Neuronal stem cell (in vitro differentiated cells): ENCODE data around the gene C16orf46.

Experiments used
- DNase-seq: peaks from one replicate; pipeline ENCODE4 v3.0.0-alpha.2; 2013; ENCODE audit warnings: low spot score
- H2AFZ ChIP-seq: one replicate; pipeline ENCODE4 v1.6.1; 2013; ENCODE audit warnings: mild to moderate bottlenecking, low read length, inconsistent platforms
- H2AK5ac ChIP-seq: 2 replicates; pipeline ENCODE4 v1.6.1; 2013; ENCODE audit warnings: low read depth, mild to moderate bottlenecking, inconsistent platforms, low read length, moderate library complexity, mixed read lengths
- H2BK120ac ChIP-seq: 2 replicates; pipeline ENCODE4 v1.6.1; 2013; ENCODE audit warnings: low read depth, mild to moderate bottlenecking, inconsistent platforms, low read length, moderate library complexity, mixed read lengths
- H2BK12ac ChIP-seq: one replicate; pipeline ENCODE4 v1.6.1; 2013; ENCODE audit warnings: low read length, inconsistent platforms
- H2BK15ac ChIP-seq: 2 replicates; pipeline ENCODE4 v1.6.1; 2013; ENCODE audit warnings: mild to moderate bottlenecking, low read length, inconsistent platforms, mixed read lengths
- H2BK5ac ChIP-seq: one replicate; pipeline ENCODE4 v1.6.1; 2013; ENCODE audit warnings: inconsistent platforms, mild to moderate bottlenecking, low read length, moderate library complexity
- H3K14ac ChIP-seq: one replicate; pipeline ENCODE4 v1.6.1; 2013; ENCODE audit warnings: low read length, inconsistent platforms
- H3K18ac ChIP-seq: 2 replicates; pipeline ENCODE4 v1.6.1; 2013; ENCODE audit warnings: low read length, inconsistent platforms
- H3K23ac ChIP-seq: 2 replicates; pipeline ENCODE4 v1.6.1; 2013; ENCODE audit warnings: low read depth, mild to moderate bottlenecking, mixed read lengths, low read length, inconsistent platforms; ENCODE audit not compliant: poor library complexity
- H3K27ac ChIP-seq: replicated peaks from 3 replicates; pipeline ENCODE4 v1.5.1; 2013; ENCODE audit warnings: low read length, inconsistent platforms
- H3K27me3 ChIP-seq, 3 experiments: 2 replicates each; pipeline ENCODE4 v1.6.1; 2013; ENCODE audit warnings: low read length in 3 of 3, mild to moderate bottlenecking in 2 of 3, inconsistent platforms in 1 of 3, low read depth in 1 of 3, mixed read lengths in 1 of 3, moderate library complexity in 1 of 3; ENCODE audit not compliant: control insufficient read depth in 3 of 3, insufficient read depth in 3 of 3
- H3K36me3 ChIP-seq, 2 donors: replicated peaks in 1 of 2; 2 replicates each; pipeline ENCODE4 v1.6.1; 2013; ENCODE audit warnings: low read length in 2 of 2; ENCODE audit not compliant: control insufficient read depth in 2 of 2, insufficient read depth in 2 of 2
- H3K4ac ChIP-seq: 2 replicates; pipeline ENCODE4 v1.6.1; 2013; ENCODE audit warnings: inconsistent platforms, mild to moderate bottlenecking, low read length, moderate library complexity
- H3K4me1 ChIP-seq, 2 donors: 1 replicate in 1 of 2; 2 replicates in 1 of 2; pipeline ENCODE4 v1.6.1; 2013; ENCODE audit warnings: low read length in 2 of 2, low read depth in 1 of 2; ENCODE audit not compliant: control insufficient read depth in 2 of 2, insufficient read depth in 1 of 2
- H3K4me2 ChIP-seq: one replicate; pipeline ENCODE4 v1.6.1; 2013; ENCODE audit warnings: mild to moderate bottlenecking, low read length, inconsistent platforms; ENCODE audit not compliant: insufficient read depth, poor library complexity, severe bottlenecking
- H3K4me3 ChIP-seq, 2 donors: 2 replicates each; pipeline ENCODE4 v1.5.1; 2013; ENCODE audit warnings: low read length in 2 of 2, mild to moderate bottlenecking in 2 of 2, inconsistent platforms in 1 of 2, moderate library complexity in 1 of 2
- H3K79me1 ChIP-seq: one replicate; pipeline ENCODE4 v1.6.1; 2013; ENCODE audit warnings: low read depth, mild to moderate bottlenecking, inconsistent platforms, low read length, moderate library complexity
- H3K9ac ChIP-seq: one replicate; pipeline ENCODE4 v1.6.1; 2013; ENCODE audit warnings: mild to moderate bottlenecking, low read depth, low read length, inconsistent platforms; ENCODE audit not compliant: poor library complexity
- H3K9me3 ChIP-seq, 2 donors: replicated peaks in 1 of 2; 2 replicates each; pipeline versions ENCODE3 to v1.6.1; 2013; ENCODE audit warnings: low read length in 2 of 2, mild to moderate bottlenecking in 2 of 2, inconsistent platforms in 1 of 2, low read depth in 1 of 2, mixed read lengths in 1 of 2, moderate library complexity in 1 of 2; ENCODE audit not compliant: control insufficient read depth in 2 of 2, insufficient read depth in 1 of 2
- H4K8ac ChIP-seq: one replicate; pipeline ENCODE4 v1.6.1; 2013; ENCODE audit warnings: low read depth, mild to moderate bottlenecking, inconsistent platforms, low read length, moderate library complexity
- H4K91ac ChIP-seq: one replicate; pipeline ENCODE4 v1.6.1; 2013; ENCODE audit warnings: low read length, low read depth, mild to moderate bottlenecking, inconsistent platforms; ENCODE audit not compliant: poor library complexity
- WGBS, 2 donors: extraction: QIAGEN DNeasy Blood & Tissue Kit; methylation state at CpG; one replicate each; pipeline ENCODE4 v1.1.7; 2013; ENCODE audit warnings: missing lambda C conversion rate in 2 of 2, mixed read lengths in 1 of 2; ENCODE audit not compliant: insufficient read length in 2 of 2, insufficient replicate concordance in 1 of 2; ENCODE audit errors: extremely low coverage in 2 of 2; 5-methylcytosine and 5-hydroxymethylcytosine counted together

Gene C16orf46

DNA sequence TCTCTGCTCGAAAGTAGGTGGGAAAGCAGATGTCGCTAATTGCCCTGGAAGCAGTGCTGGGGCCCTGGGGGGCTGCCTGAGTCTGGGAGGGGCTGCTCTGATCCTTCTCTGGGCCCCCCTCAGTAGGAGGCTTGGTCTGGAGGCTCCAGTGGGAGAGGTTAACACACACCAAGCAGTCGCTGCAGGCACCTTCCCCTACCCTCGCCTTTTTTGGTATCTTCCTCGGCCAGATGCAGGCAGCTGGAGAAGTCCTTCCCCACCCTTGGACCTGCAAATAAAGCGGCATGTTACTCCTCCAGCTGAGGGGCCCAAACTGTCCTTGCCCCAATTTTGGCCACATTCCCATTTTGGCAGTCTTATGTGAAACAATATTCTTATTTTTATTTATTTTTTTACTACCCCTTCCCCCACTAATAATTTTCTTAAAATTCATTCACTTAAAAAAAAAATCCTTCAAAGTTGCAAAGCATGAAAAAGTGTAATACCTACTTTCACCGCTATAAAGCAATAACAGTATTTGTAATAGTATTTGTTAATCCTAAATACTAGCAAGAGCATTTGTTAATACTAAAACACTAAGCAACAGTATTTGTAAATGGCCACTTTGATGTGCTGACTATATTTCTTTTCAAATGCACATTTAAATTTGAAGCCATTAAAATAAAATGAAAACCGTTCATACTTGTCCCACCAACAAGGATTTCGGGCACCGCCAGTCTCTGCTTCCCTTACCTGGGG, 15.0 kb downstream of the C16orf46 start:
- no peak overlapping the region for H3K4ac ChIP-seq
- no peak overlapping the region for H2AK5ac ChIP-seq
- H3K4me1 ChIP-seq: peaks cover 2 to 6% of the 10 kb centered on the region in 2 donors
- H3K23ac ChIP-seq: no peak overlapping the region
- H3K4me3 ChIP-seq: no peak overlapping the region
- no peak for DNase-seq
- H3K18ac ChIP-seq: no peak overlapping the region
- no peak overlapping the region for H3K9ac ChIP-seq
- H4K8ac ChIP-seq: no peak overlapping the region
- no peak overlapping the region for H3K4me2 ChIP-seq
- H2BK12ac ChIP-seq: no peak overlapping the region
- no CpG with 5 or more reads among the region's 10 CpGs for WGBS, 2 donors
- H2AFZ ChIP-seq: no peak overlapping the region
- no peak overlapping the region for H3K14ac ChIP-seq
- no peaks in the 10 kb centered on the region for H3K9me3 ChIP-seq
- no peaks in the 10 kb centered on the region for H3K27me3 ChIP-seq
- H3K36me3 ChIP-seq: no peaks in the 10 kb centered on the region
- no peak overlapping the region for H2BK5ac ChIP-seq
- no peak overlapping the region for H2BK120ac ChIP-seq
- no peak overlapping the region for H4K91ac ChIP-seq
- peaks cover 2% of the 10 kb centered on the region for H3K79me1 ChIP-seq
- H3K27ac ChIP-seq: no peak overlapping the region
- H2BK15ac ChIP-seq: no peak overlapping the region

GRCh38 chr16:81061307-81061640, 15.8 kb downstream of the C16orf46 start:
- H3K27ac ChIP-seq: no peak overlapping the region

GRCh38 chr16:81060576-81061306, 16.3 kb downstream of the C16orf46 start:
- no peaks in the 10 kb centered on the region for H3K27me3 ChIP-seq
- peaks cover 0 to 6% of the 10 kb centered on the region in 2 donors for H3K4me1 ChIP-seq
- no CpG with 5 or more reads among the region's 14 CpGs for WGBS, 2 donors
- no peaks in the 10 kb centered on the region for H3K36me3 ChIP-seq
- H3K27ac ChIP-seq: no peak overlapping the region
- peak overlapping the region; percentile 21 for H3K9ac ChIP-seq
- no peak overlapping the region for H2BK5ac ChIP-seq
- no peak overlapping the region for H2BK120ac ChIP-seq
- H3K79me1 ChIP-seq: peaks cover 2% of the 10 kb centered on the region
- H3K4ac ChIP-seq: no peak overlapping the region
- no peak overlapping the region for H4K8ac ChIP-seq
- no peak overlapping the region for H2AK5ac ChIP-seq
- H3K14ac ChIP-seq: no peak overlapping the region
- H2BK15ac ChIP-seq: no peak overlapping the region
- H2AFZ ChIP-seq: no peak overlapping the region
- H3K4me2 ChIP-seq: no peak overlapping the region
- H3K9me3 ChIP-seq: no peaks in the 10 kb centered on the region
- H3K4me3 ChIP-seq: no peak overlapping the region
- no peak for DNase-seq
- no peak overlapping the region for H4K91ac ChIP-seq
- peak overlapping the region; percentile 64 for H3K18ac ChIP-seq
- H2BK12ac ChIP-seq: no peak overlapping the region
- H3K23ac ChIP-seq: no peak overlapping the region

More at GRCh38 chr16:81061307-81061640, 15.8 kb downstream of the C16orf46 start:
- peaks cover 2% of the 10 kb centered on the region for H3K79me1 ChIP-seq
- H2BK15ac ChIP-seq: no peak overlapping the region
- WGBS, 2 donors: no CpG with 5 or more reads among the region's 10 CpGs
- H2BK12ac ChIP-seq: no peak overlapping the region
- H2BK120ac ChIP-seq: no peak overlapping the region
- no peak overlapping the region for H2AK5ac ChIP-seq
- no peak overlapping the region for H3K23ac ChIP-seq
- H4K91ac ChIP-seq: no peak overlapping the region
- no peak overlapping the region for H2AFZ ChIP-seq
- no peak for DNase-seq
- no peaks in the 10 kb centered on the region for H3K36me3 ChIP-seq
- peak overlapping the region in 1 of 2 donors; percentile 19 for H3K4me3 ChIP-seq
- H3K4me2 ChIP-seq: no peak overlapping the region
- H3K4ac ChIP-seq: no peak overlapping the region
- no peaks in the 10 kb centered on the region for H3K9me3 ChIP-seq
- no peak overlapping the region for H2BK5ac ChIP-seq
- H3K14ac ChIP-seq: no peak overlapping the region
- H3K18ac ChIP-seq: peak overlapping the region; percentile 60
- no peak overlapping the region for H4K8ac ChIP-seq
- H3K9ac ChIP-seq: no peak overlapping the region
- H3K27me3 ChIP-seq: no peaks in the 10 kb centered on the region
- peaks cover 0 to 6% of the 10 kb centered on the region in 2 donors for H3K4me1 ChIP-seq

- Histone ChIP-seq H2AK5ac (no peak overlapping the region), H3K4me3 (no peak overlapping the region), H4K91ac (no peak overlapping the region), H3K23ac (no peak overlapping the region), H3K9ac (no peak overlapping the region), H3K18ac (no peak overlapping the region), H3K4ac (no peak overlapping the region), H3K27ac (no peak overlapping the region), H3K36me3 (no peaks in the 10 kb centered on the region), H2BK12ac (no peak overlapping the region), H2AFZ (no peak overlapping the region), H3K9me3 (peaks cover 1 to 4% of the 10 kb centered on the region in 2 donors), H2BK15ac (no peak overlapping the region), H3K4me2 (no peak overlapping the region), H3K27me3 (no peaks in the 10 kb centered on the region), H3K14ac (no peak overlapping the region), H2BK120ac (no peak overlapping the region), H2BK5ac (no peak overlapping the region), H4K8ac (no peak overlapping the region), H3K79me1 (peaks cover 2% of the 10 kb centered on the region), H3K4me1 (no peaks in the 10 kb centered on the region)
- DNase-seq: no peak
- WGBS, 2 donors: no CpG with 5 or more reads among the region's 11 CpGs
These were observed 23.3 kb downstream of the C16orf46 start for GRCh38 chr16:81053761-81054160.
